BE2C (cell line): ENCODE results near the gene SH2D7.

Experiments
- DNase-seq: peaks from one replicate; pipeline ENCODE4 v3.0.0-alpha.2; 2020
- H3K27me3 ChIP-seq: fragments of 250-450 bp; sonication (Bioruptor Pico); 2 replicates; pipeline ENCODE4 v1.5.1; 2020; ENCODE audit warnings: mild to moderate bottlenecking
- H3K36me3 ChIP-seq: fragments of 250-450 bp; sonication (Bioruptor Pico); 2 replicates; pipeline ENCODE4 v1.5.1; 2020; ENCODE audit warnings: mild to moderate bottlenecking
- H3K4me1 ChIP-seq: fragments of 250-450 bp; sonication (Bioruptor Pico); 2 replicates; pipeline ENCODE4 v1.5.1; 2020
- H3K4me3 ChIP-seq: 2 replicates; pipeline ENCODE4 v1.5.1; 2011; ENCODE audit warnings: low read depth, low read length
- H3K9me3 ChIP-seq: fragments of 250-450 bp; sonication (Bioruptor Pico); 2 replicates; pipeline ENCODE4 v1.5.1; 2020
- TF ChIP-seq, protein P1 (sequence below): IDR thresholded peaks from 2 replicates; pipeline ENCODE4 v1.5.1; 2012; ENCODE audit warnings: mild to moderate bottlenecking, low read depth, low read length

The SH2D7 gene

DNA sequence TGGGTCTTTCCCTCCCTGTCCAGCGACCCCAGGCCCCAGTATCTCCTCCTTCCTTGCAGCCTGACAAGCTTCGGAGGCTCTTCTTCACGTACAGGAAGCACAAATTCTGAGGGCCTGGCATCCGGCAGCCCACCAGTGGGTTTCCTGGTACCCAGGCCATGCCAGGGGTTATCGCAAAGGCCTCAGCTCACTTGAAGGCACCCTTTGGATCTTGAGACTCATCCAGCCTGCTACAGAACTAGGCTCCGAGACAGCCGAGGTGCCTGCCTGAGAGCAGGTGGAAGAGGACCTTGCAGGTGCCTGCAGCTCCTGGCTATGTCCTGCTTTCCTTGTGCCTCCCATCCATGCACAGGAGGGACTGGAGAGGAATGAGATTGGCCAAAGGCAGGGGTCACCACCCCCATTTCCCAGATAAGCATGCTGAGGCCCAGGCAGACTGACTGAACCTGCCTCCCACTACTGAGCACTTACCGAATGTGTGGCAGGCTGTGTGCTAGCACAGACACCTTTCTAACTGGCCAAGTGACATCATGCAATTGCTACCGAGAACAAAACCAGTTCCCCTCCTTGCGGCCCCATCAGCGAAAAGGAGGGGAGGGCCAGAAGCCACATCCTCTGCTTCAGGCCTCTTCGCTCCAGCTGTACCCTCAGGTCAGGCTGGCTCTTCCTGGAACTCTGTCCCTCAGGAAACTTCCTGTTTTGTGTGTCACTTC is 11.2 kb downstream of the SH2D7 start:
- Histone ChIP-seq H3K4me3 (no peak overlapping the region), H3K36me3 (no peaks in the 10 kb centered on the region), H3K4me1 (no peaks in the 10 kb centered on the region), H3K9me3 (no peaks in the 10 kb centered on the region), H3K27me3 (no peaks in the 10 kb centered on the region)
- no peak for DNase-seq
- TF ChIP-seq, protein P1, sequence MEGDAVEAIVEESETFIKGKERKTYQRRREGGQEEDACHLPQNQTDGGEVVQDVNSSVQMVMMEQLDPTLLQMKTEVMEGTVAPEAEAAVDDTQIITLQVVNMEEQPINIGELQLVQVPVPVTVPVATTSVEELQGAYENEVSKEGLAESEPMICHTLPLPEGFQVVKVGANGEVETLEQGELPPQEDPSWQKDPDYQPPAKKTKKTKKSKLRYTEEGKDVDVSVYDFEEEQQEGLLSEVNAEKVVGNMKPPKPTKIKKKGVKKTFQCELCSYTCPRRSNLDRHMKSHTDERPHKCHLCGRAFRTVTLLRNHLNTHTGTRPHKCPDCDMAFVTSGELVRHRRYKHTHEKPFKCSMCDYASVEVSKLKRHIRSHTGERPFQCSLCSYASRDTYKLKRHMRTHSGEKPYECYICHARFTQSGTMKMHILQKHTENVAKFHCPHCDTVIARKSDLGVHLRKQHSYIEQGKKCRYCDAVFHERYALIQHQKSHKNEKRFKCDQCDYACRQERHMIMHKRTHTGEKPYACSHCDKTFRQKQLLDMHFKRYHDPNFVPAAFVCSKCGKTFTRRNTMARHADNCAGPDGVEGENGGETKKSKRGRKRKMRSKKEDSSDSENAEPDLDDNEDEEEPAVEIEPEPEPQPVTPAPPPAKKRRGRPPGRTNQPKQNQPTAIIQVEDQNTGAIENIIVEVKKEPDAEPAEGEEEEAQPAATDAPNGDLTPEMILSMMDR, result no peak

DNA sequence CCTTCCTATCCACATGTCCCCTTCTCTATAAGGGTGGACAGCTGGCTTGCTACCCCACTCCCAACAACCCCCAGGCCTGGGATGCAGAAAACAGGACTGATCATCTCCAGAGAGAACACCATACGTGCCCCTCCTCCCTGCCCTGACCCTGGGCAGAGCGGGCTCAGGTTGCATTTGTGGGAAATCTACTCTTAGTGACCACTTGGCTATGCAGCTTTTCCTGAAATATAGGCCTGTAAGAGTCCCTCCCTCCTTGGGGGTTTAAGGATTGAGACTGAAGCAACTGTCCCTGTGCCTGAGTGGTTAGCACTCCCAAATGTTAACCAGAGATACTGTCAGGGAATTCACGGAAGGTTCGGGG is 11.7 kb downstream of the SH2D7 start:
- DNase-seq, result no peak
- Histone ChIP-seq H3K27me3 (no peaks in the 10 kb centered on the region), H3K9me3 (no peaks in the 10 kb centered on the region), H3K4me3 (no peak overlapping the region), H3K4me1 (no peaks in the 10 kb centered on the region), H3K36me3 (no peaks in the 10 kb centered on the region)
- TF ChIP-seq, protein P1, result no peak

DNA sequence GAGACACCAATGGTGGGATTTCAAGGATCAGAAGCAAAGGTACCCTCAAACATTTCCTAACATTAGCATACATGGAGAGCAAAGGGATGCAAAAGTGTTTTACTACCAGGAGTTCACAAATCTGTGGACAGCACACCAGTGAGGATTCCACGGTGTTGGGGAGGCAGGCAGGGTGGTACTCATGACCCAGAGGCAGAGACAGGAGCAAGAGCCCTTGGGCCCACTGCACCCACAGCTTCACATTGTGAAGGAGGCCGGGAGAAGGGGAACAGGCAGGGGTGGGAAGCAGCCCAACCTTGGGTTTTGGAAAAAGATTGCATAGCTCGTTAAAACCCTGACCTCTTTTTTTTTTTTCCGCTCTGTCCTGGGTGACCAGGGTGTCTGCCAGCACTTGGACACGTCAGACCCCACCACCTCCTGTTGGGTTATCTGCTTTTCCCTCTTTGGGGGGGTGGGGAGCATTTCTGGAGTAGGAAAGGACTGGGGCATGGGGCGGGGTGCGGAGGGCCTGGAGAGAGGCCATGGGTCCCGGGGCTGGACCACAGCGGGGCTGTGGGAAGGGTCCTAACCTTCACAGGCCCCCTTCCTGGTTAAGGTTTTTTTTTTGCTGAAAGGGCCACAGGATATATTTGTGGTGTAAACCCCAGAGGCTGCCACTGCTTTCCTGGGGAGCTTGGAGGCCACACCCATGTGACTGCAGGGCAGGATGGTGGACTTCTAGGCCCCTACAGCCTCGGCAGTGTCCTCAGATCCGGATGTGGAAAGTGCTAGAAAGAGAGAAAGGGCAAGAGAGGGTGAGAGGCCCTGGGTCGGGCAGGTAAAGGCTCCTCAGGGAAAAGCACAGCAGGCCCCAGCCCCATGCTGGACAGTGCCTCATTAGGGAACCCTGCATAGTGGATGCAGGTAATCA is 12.5 kb downstream of the SH2D7 start:
- TF ChIP-seq, protein P1, result no peak
- Histone ChIP-seq H3K4me3 (no peak overlapping the region), H3K9me3 (no peaks in the 10 kb centered on the region), H3K27me3 (no peaks in the 10 kb centered on the region), H3K36me3 (no peaks in the 10 kb centered on the region), H3K4me1 (no peaks in the 10 kb centered on the region)
- no peak for DNase-seq

GRCh38 chr15:78105476-78106241 is 13.3 kb downstream of the SH2D7 start:
- Histone ChIP-seq H3K4me3 (no peak overlapping the region), H3K9me3 (no peaks in the 10 kb centered on the region), H3K4me1 (no peaks in the 10 kb centered on the region), H3K36me3 (no peaks in the 10 kb centered on the region), H3K27me3 (no peaks in the 10 kb centered on the region)
- no peak for DNase-seq
- TF ChIP-seq, protein P1, result no peak

DNA sequence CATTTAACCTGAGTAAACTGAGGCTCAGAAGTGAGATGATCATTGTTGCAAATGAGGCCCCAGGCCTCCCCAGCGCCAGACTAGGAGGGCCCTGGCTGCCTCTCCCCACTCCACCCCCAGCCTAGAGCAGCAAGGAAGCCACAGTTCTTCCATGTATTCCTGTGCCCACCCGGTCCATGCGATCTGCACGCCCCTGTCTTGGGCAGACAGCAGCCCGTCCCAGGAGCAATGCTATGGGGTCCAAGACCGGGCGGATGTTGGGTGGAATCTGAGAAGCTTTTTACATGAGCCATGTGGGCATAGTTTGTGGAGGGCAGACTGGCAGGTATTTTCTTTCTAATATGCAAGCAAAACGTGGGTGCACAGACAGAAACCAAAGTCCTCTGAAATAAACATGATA is 15.1 kb downstream of the SH2D7 start:
- H3K27me3 ChIP-seq, result no peaks in the 10 kb centered on the region
- no peaks in the 10 kb centered on the region for H3K4me1 ChIP-seq
- no peaks in the 10 kb centered on the region for H3K36me3 ChIP-seq
- no peak for DNase-seq
- TF ChIP-seq, protein P1, result no peak
- no peaks in the 10 kb centered on the region for H3K9me3 ChIP-seq
- H3K4me3 ChIP-seq, result no peak overlapping the region
